Neural progenitor cell (in vitro differentiated cells): Measurements from ENCODE around the gene DNAJC9.

Source experiments
- CTCF ChIP-seq: fragments of 200-600 bp; sonication (generic); IDR thresholded peaks from 2 replicates; pipeline ENCODE4 v1.5.1; 2017; ENCODE audit warnings: antibody characterized with exemption, mild to moderate bottlenecking
- EZH2 ChIP-seq: fragments of 200-600 bp; sonication (generic); IDR thresholded peaks from 2 replicates; pipeline ENCODE4 v1.6.1; 2017; ENCODE audit warnings: antibody characterized with exemption, mild to moderate bottlenecking, moderate library complexity

DNA sequence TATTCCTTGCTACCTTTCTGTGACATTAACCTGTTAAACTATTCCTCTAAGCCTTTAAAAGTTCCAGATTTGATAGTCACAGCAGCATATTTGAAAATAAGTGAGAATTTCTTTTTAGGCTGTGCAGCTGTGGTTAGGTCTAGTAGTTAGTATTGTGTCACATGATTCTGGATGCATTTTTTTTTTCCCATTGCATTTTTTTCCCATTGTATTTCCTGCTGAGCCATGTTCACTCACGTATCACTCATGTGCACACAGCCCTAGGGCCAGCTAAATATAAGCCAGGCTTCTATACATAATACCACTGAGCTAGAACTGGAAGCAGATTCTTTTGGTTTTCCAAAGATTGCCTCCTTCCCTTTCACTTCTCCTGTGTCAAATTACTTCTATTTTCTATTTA lies 37.4 kb downstream of the DNAJC9 start:
- TF ChIP-seq CTCF = no peak
- no peak for TF ChIP-seq EZH2
